ENCODE measurements around the gene CPEB4. TPM values are rescaled to one million over a fixed set of nuclear protein-coding genes. Genes with fewer than 3 reads are reported as not detected.

The CPEB4 gene
- total and polyA plus RNA-seq, 10 of the 15 experiments (the other 5 are each of a cell fraction or from before 2014, with no cell fraction given) = 6.9 to 33.1 (median 20.4) TPM

GRCh38 chr5:174008922-174009321 lies 120.8 kb downstream of the CPEB4 start:
- no peaks in the 10 kb centered on the region for H3K36me3 ChIP-seq (ENCODE audit: control insufficient read depth in 2 of 2, insufficient read depth in 2 of 2, low read length in 1 of 2)
- peaks cover 0 to 2% of the 10 kb centered on the region in 2 experiments; a peak in 1 of 4 replicates for H3K27me3 ChIP-seq (replicated peaks in 1 of 2; ENCODE audit: control insufficient read depth in 2 of 2, insufficient read depth in 2 of 2, low read length in 1 of 2)
- WGBS (ENCODE audit: insufficient coverage, insufficient replicate concordance, low lambda C conversion rate, missing lambda C conversion rate) = 68% methylated on average over 5 of the region's 5 CpGs
- H3K79me2 ChIP-seq (ENCODE audit: control insufficient read depth, insufficient read depth, low read length) = no peaks in the 10 kb centered on the region
- ATAC-seq = no peak
- H3K9ac ChIP-seq (ENCODE audit: control insufficient read depth, insufficient read depth, low read length) = no peak overlapping the region
- RAD21 ChIA-PET (ENCODE audit: unreplicated experiment) = no interaction called here
- no peaks in the 10 kb centered on the region for H4K20me1 ChIP-seq (ENCODE audit: control insufficient read depth, insufficient read depth)
- no peaks in the 10 kb centered on the region for H3K9me3 ChIP-seq (replicated peaks; ENCODE audit: control insufficient read depth, insufficient read depth, low read length)
- TF ChIP-seq PAX8 (IDR thresholded peaks at IDR 0.05) = no peak
- TF ChIP-seq BCL11A (IDR thresholded peaks at IDR 0.05; ENCODE audit: low read depth, low read length) = no peak
- no peak for TF ChIP-seq HDAC6 (IDR thresholded peaks at IDR 0.05; ENCODE audit: unreplicated experiment)
- TF ChIP-seq NFXL1 (IDR thresholded peaks at IDR 0.05; ENCODE audit: borderline replicate concordance) = no peak
- no peak for TF ChIP-seq DPF2 (IDR thresholded peaks at IDR 0.05)
- TF ChIP-seq SIX5 (IDR thresholded peaks at IDR 0.05; ENCODE audit: low read depth, low read length, severe bottlenecking) = no peak
- no peak for TF ChIP-seq TCF7 (IDR thresholded peaks at IDR 0.05; ENCODE audit: borderline replicate concordance)
- no peak for TF ChIP-seq ZNF384 (IDR thresholded peaks at IDR 0.05; ENCODE audit: borderline replicate concordance, low read depth, low read length)
- no peak for TF ChIP-seq CBX5 (IDR thresholded peaks at IDR 0.05; ENCODE audit: low read depth)
- no peak for TF ChIP-seq RCOR1 (conservative IDR thresholded peaks at IDR 0.05; ENCODE audit: low read depth, low read length)
- TF ChIP-seq, protein P1, sequence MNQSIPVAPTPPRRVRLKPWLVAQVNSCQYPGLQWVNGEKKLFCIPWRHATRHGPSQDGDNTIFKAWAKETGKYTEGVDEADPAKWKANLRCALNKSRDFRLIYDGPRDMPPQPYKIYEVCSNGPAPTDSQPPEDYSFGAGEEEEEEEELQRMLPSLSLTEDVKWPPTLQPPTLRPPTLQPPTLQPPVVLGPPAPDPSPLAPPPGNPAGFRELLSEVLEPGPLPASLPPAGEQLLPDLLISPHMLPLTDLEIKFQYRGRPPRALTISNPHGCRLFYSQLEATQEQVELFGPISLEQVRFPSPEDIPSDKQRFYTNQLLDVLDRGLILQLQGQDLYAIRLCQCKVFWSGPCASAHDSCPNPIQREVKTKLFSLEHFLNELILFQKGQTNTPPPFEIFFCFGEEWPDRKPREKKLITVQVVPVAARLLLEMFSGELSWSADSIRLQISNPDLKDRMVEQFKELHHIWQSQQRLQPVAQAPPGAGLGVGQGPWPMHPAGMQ (IDR thresholded peaks at IDR 0.05; ENCODE audit: borderline replicate concordance) = no peak
- no peak for TF ChIP-seq USF2 (IDR thresholded peaks at IDR 0.05; ENCODE audit: borderline replicate concordance, low read depth, low read length)
- TF ChIP-seq BHLHE40 (IDR thresholded peaks at IDR 0.05; ENCODE audit: borderline replicate concordance in 1 of 2, low read depth in 2 of 2, low read length in 1 of 2) = no peak
- no peak for TF ChIP-seq POU2F2 (IDR thresholded peaks at IDR 0.05; ENCODE audit: borderline replicate concordance, low read depth, low read length)
- no peak for FAIRE-seq
- H3K4me3 ChIP-seq = no peak overlapping the region
- H2AFZ ChIP-seq (ENCODE audit: control insufficient read depth, low read depth, low read length) = no peak overlapping the region
- no peaks in the 10 kb centered on the region for H3K4me1 ChIP-seq (ENCODE audit: control insufficient read depth, insufficient read depth, low read length)
- CTCF ChIA-PET = no interaction called here
- DNase-seq (ENCODE audit: low read depth, low spot score) = no peak
- in situ Hi-C loops (cut with MboI) = no loop called here
- SMC1A ChIA-PET (ENCODE audit: uncharacterized antibody, unreplicated experiment) = no interaction called here
- no peak overlapping the region for H3K27ac ChIP-seq (ENCODE audit: control insufficient read depth, insufficient read depth)
- no TSS peak for BruUV-seq (replicated peaks)
- intact Hi-C loops (cut with micrococcal nuclease; ENCODE audit: unreplicated experiment) = no loop called here
- H3K4me2 ChIP-seq (ENCODE audit: control insufficient read depth, insufficient read depth) = no peak overlapping the region
- POLR2A ChIA-PET = no interaction called here
